Activated naive CD4-positive, alpha-beta T cell treated with Interleukin-2 at 50 U/mL for 16 hours (primary cell): Measurements from ENCODE around the gene ARNT2.

Experiments used
- DNase-seq: peaks from one replicate; pipeline ENCODE4 v3.0.0-alpha.2; 2020

ARNT2 gene

GRCh38 chr15:80468796-80469195 is 64.6 kb downstream of the ARNT2 start:
- DNase-seq, result no peak

- DNase-seq, result no peak
Observed at GRCh38 chr15:80471881-80472280, 67.7 kb downstream of the ARNT2 start.

- DNase-seq, result no peak
Observed at GRCh38 chr15:80473286-80474223, 69.4 kb downstream of the ARNT2 start.

- DNase-seq, result no peak
Observed at GRCh38 chr15:80474224-80475215, 70.3 kb downstream of the ARNT2 start.

- DNase-seq, result no peak
Observed at GRCh38 chr15:80475572-80475971, 71.4 kb downstream of the ARNT2 start.

- DNase-seq, result no peak
Observed at GRCh38 chr15:80476036-80476435, 71.9 kb downstream of the ARNT2 start.

GRCh38 chr15:80478075-80478474 is 73.9 kb downstream of the ARNT2 start:
- DNase-seq, result no peak

- DNase-seq, result no peak
Observed at GRCh38 chr15:80479191-80479590, 75.0 kb downstream of the ARNT2 start.

- DNase-seq, result no peak
Observed at GRCh38 chr15:80480171-80480811, 76.1 kb downstream of the ARNT2 start.

GRCh38 chr15:80480909-80481308 is 76.7 kb downstream of the ARNT2 start:
- no peak for DNase-seq

GRCh38 chr15:80482696-80483095 is 78.5 kb downstream of the ARNT2 start:
- DNase-seq, result no peak

- no peak for DNase-seq
Observed at GRCh38 chr15:80483725-80484161, 79.6 kb downstream of the ARNT2 start.

GRCh38 chr15:80484333-80484864 is 80.2 kb downstream of the ARNT2 start:
- no peak for DNase-seq

- no peak for DNase-seq
Observed at GRCh38 chr15:80485370-80486164, 81.4 kb downstream of the ARNT2 start.

- DNase-seq, result no peak
Observed at GRCh38 chr15:80487839-80488390, 83.7 kb downstream of the ARNT2 start.

GRCh38 chr15:80489030-80489594 is 84.9 kb downstream of the ARNT2 start:
- no peak for DNase-seq

- DNase-seq, result no peak
Observed at GRCh38 chr15:80490431-80490990, 86.3 kb downstream of the ARNT2 start.

- no peak for DNase-seq
Observed at GRCh38 chr15:80491163-80491847, 87.1 kb downstream of the ARNT2 start.

GRCh38 chr15:80492409-80492808 is 88.2 kb downstream of the ARNT2 start:
- DNase-seq, result no peak

- DNase-seq, result no peak
Observed at GRCh38 chr15:80492874-80493273, 88.7 kb downstream of the ARNT2 start.
